ENCODE measurements around the gene PLVAP.

PLVAP gene

GRCh38 chr19:17376935-17377600 is at the start of gene PLVAP:
Gene PLVAP, minus strand, starts transcription at chr19:17377342. Its CDS starts 54 bp downstream, at chr19:17377288.
- ATAC-seq = no peak

- ATAC-seq = peak in 1 of 2 donors; percentile 33
These were observed 47.7 kb upstream of the PLVAP start for GRCh38 chr19:17424743-17425365.

- ATAC-seq = no peak
These were observed 46.5 kb upstream of the PLVAP start for GRCh38 chr19:17423429-17424208.

GRCh38 chr19:17421942-17422341 is 44.8 kb upstream of the PLVAP start:
- no peak for ATAC-seq

- no peak for ATAC-seq
These were observed 43.4 kb upstream of the PLVAP start for GRCh38 chr19:17420475-17420924.

GRCh38 chr19:17419621-17420474 is 42.7 kb upstream of the PLVAP start, which contains the start of gene MVB12A:
Gene MVB12A, plus strand, starts transcription at chr19:17420047. Its CDS starts 89 bp downstream, at chr19:17420136.
- peak; percentile 95 to 97 for ATAC-seq

GRCh38 chr19:17419154-17419620 is 42.0 kb upstream of the PLVAP start:
- ATAC-seq = no peak

- ATAC-seq = no peak
These were observed 41.6 kb upstream of the PLVAP start for GRCh38 chr19:17418710-17419109.

- ATAC-seq = no peak
These were observed 38.0 kb upstream of the PLVAP start for GRCh38 chr19:17415121-17415520.

- no peak for ATAC-seq
These were observed 37.0 kb upstream of the PLVAP start for GRCh38 chr19:17414097-17414496.

- ATAC-seq = no peak
These were observed 34.7 kb upstream of the PLVAP start for GRCh38 chr19:17411801-17412200.

- ATAC-seq = no peak
These were observed 32.8 kb upstream of the PLVAP start for GRCh38 chr19:17409990-17410389.

GRCh38 chr19:17406887-17407196 is 29.7 kb upstream of the PLVAP start:
- no peak for ATAC-seq

- peak in 1 of 2 donors; percentile 36 for ATAC-seq
These were observed 29.1 kb upstream of the PLVAP start for GRCh38 chr19:17406046-17406886.

GRCh38 chr19:17405250-17406045 is 28.3 kb upstream of the PLVAP start, which contains the start of gene BST2:
Gene BST2, minus strand, starts transcription at chr19:17405630. Its CDS starts 55 bp downstream, at chr19:17405575.
- peak; percentile 87 to 88 for ATAC-seq

GRCh38 chr19:17404621-17405249 is 27.6 kb upstream of the PLVAP start:
- ATAC-seq = no peak

GRCh38 chr19:17404015-17404414 is 26.9 kb upstream of the PLVAP start:
- ATAC-seq = no peak

GRCh38 chr19:17402982-17403855 is 26.1 kb upstream of the PLVAP start:
- ATAC-seq = peak in 1 of 2 donors; percentile 6

- ATAC-seq = no peak
These were observed 24.5 kb upstream of the PLVAP start for GRCh38 chr19:17401628-17402027.
